ENCODE data around the gene KLHL35. TPM values are rescaled to one million over a fixed set of nuclear protein-coding genes. Genes with fewer than 3 reads are reported as not detected.
"Not testable (repeated sequence)": the region's sequence is repeated elsewhere in the genome, so short reads cannot be mapped to it uniquely, and the experiment has no call there.

KLHL35 gene
- polyA plus RNA-seq, 1 donor from 2014 or later, result 0.48 TPM

DNA sequence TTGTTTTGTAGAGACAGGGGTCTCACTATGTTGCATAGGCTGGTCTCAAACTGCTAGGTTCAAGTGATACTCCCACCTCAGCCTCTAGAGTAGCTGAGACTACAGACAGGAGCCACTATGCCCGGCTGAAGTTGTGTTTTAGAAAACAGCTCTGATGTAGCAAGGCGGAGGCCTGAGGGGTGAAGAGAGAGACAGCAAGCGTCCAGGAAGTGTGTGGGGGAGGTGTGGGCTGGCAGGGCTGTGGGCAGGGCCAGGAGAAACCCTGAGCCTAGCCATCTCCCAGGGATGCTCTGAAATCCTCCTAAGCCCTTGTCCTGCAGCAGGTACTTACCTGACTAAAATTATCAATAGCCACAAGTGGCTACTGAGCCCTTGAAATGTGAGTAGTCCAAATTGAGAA is 49.8 kb downstream of the KLHL35 start:
- Mint-ChIP-seq H3K4me3 (no peak overlapping the region), H3K27ac (peak overlapping the region in 1 of 3 donors; percentile 39), H3K4me1 (peaks cover 2 to 7% (median 3%) of the 10 kb centered on the region in 3 donors), H3K9me3 (no peaks in the 10 kb centered on the region), H3K27me3 (peaks cover 6% of the 10 kb centered on the region), H3K36me3 (no peaks in the 10 kb centered on the region)

DNA sequence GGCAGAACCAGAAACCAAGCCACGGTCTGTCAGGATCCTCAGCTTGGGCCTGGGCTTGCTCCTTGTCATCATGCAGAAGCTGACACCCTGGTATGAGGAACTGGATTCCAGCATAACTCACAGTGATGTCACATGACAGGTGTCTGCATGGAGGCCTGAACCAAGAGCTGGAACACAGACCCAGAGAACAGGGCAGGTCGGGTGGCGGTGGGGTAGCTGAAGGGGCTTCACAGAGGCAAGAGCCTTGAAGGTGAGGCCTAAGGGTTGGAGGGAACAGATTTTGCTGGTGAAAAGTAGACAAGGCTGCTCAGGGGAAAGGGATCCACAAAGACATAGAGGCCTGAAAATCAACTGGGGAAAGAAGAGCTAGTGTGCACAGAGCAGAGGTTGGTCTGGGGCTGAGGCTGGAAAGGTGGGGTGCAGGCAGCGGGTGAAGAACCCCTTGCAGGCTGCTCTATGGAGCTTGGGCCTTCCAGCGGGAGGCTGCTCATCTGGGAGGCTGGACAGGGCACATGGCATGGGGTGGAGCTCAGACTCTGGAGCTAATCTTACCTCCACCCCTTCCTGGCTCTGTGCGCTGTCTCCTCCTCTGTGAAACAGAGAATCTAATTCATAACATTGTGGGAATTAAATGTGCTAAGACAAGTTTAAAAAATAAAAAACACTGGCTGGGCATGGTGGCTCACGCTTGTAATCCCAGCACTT is 52.1 kb downstream of the KLHL35 start:
- Mint-ChIP-seq H3K27me3 (peaks cover 3% of the 10 kb centered on the region), H3K36me3 (no peaks in the 10 kb centered on the region), H3K4me1 (peaks cover 2 to 7% (median 3%) of the 10 kb centered on the region in 3 donors), H3K4me3 (no peak overlapping the region), H3K27ac (no peak overlapping the region), H3K9me3 (no peaks in the 10 kb centered on the region)

DNA sequence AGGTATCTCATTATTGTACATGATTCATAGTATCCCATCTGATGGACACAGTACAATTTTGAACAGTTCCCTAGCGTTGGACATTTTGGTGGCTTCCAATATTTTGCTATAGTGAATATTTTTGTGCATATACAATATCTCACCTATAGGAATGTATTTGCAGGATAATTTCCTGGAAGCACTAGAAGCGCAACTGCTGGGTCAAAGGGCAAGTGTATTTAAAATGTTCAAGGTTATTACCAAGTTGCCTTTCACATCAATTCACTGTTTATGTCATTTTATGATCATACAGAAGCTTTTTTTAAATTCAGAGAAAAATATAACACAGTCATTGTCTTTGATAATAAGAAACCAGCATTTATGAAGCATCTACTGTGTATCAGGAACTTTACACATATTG is 52.8 kb downstream of the KLHL35 start:
- Mint-ChIP-seq H3K4me1 (peaks cover 2 to 7% (median 3%) of the 10 kb centered on the region in 3 donors), H3K27ac (no peak overlapping the region), H3K36me3 (no peaks in the 10 kb centered on the region)

DNA sequence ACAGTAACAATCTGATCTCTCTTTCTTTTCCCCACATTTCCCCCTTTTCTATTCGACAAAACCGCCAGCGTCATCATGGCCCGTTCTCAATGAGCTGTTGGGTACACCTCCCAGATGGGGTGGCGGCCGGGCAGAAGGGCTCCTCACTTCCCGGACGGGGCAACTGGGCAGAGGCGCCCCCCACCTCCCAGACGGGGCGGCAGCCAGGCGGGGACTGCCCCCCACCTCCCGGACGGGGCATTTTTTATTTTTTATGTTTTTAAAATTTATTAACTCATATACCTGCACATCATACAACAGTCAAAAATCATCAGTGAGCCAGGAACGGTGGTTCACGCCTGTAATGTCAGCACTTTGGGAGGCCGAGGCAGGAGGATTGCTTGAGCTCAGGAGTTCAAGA is 54.2 kb downstream of the KLHL35 start:
- H3K4me3 Mint-ChIP-seq, H3K4me1 Mint-ChIP-seq, H3K36me3 Mint-ChIP-seq, H3K9me3 Mint-ChIP-seq, H3K27ac Mint-ChIP-seq, H3K27me3 Mint-ChIP-seq: not testable (repeated sequence)

More for the DNA sequence above, 52.8 kb downstream of the KLHL35 start:
- H3K9me3 Mint-ChIP-seq, result no peaks in the 10 kb centered on the region
- peaks cover 3% of the 10 kb centered on the region for H3K27me3 Mint-ChIP-seq
- no peak overlapping the region for H3K4me3 Mint-ChIP-seq

DNA sequence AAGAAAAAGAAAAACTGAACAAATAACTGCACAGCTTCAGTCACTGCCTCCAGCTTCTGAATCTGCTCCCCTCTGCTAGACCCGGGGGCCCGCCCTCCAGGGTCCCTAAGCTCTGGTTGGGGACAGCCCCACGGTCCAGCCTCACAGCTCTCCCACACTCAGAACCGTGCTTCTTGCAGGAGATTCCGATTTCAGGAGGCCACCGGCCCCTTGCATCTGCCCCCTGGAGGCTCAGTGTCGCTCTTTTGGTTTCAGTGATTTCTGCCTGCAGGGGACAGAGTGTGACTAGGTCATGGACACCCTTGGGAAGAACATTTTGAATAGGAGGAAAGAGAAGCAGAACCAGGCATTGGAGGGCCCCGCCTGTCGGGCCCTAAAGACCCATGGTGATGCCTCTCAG is 56.8 kb downstream of the KLHL35 start:
- H3K27ac Mint-ChIP-seq, result no peak overlapping the region
- H3K9me3 Mint-ChIP-seq, result no peaks in the 10 kb centered on the region

DNA sequence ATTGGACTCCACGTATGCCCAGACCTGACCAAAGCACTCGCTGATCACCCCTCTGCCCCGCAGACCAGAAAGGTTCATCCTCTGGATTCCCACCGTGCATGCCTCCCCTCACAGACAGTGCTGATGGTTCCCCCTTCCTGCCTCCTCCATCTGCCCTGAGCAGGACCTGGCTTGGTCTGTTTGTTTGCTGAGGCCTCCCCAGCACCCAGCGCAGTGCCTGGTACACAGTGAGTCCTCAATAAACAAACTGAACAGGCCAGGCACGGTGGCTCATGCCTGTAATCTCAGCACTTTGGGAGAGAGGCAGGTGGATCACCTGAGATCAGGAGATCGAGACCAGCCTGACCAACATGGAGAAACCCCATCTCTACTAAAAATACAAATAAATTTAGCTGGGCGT is 57.4 kb downstream of the KLHL35 start:
- Mint-ChIP-seq H3K36me3 (no peaks in the 10 kb centered on the region), H3K27ac (no peak overlapping the region), H3K27me3 (peaks cover 3% of the 10 kb centered on the region), H3K9me3 (no peaks in the 10 kb centered on the region), H3K4me3 (no peak overlapping the region), H3K4me1 (no peaks in the 10 kb centered on the region)

More for the DNA sequence above, 56.8 kb downstream of the KLHL35 start:
- Mint-ChIP-seq H3K4me3 (no peak overlapping the region), H3K27me3 (peaks cover 3% of the 10 kb centered on the region), H3K4me1 (no peaks in the 10 kb centered on the region), H3K36me3 (no peaks in the 10 kb centered on the region)

DNA sequence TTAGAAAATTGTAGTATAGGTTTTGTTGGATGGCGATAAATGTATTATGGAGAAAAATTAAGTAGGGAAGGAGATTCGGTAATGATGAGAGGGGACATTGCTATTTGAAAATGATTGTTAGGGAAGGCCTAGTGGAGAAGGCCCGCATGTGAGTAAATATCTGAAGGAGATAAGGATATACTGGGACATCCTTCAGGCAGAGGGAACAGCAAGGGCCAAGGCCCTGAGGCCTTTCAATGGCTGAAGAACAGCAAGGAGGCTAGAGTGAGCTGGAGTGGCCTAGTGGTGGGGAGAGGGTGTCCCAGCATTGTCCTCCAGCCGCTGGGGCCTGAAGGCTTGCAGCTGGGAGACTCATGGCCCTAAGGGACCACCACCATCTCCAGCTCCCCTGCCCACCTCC is 58.4 kb downstream of the KLHL35 start:
- Mint-ChIP-seq H3K36me3 (no peaks in the 10 kb centered on the region), H3K4me3 (no peak overlapping the region), H3K9me3 (no peaks in the 10 kb centered on the region), H3K4me1 (peaks cover 0 to 2% (median 0%) of the 10 kb centered on the region in 3 donors), H3K27me3 (peaks cover 6% of the 10 kb centered on the region), H3K27ac (no peak overlapping the region)

DNA sequence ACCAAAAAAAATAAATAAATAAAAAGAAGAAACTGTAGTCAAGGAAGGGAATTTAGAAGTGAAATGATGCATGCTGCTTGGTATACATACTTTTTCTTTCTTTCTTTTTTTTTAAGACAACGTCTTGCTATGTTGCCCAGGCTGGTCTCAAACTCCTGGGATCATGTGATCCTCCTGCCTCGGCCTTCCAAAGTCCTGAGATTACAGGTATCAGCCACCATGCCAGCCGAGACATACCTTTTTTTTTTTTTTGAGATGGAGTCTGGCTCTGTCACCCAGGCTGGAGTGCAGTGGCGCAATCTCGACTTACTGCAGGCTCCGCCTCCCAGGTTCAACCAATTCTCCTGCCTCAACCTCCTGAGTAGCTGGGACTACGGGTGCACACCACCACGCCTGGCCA is 59.8 kb downstream of the KLHL35 start:
- peaks cover 6% of the 10 kb centered on the region for H3K27me3 Mint-ChIP-seq
- no peak overlapping the region for H3K27ac Mint-ChIP-seq
- H3K36me3 Mint-ChIP-seq, result no peaks in the 10 kb centered on the region
- H3K4me3 Mint-ChIP-seq, result no peak overlapping the region
- H3K9me3 Mint-ChIP-seq, result no peaks in the 10 kb centered on the region
- peaks cover 0 to 2% (median 0%) of the 10 kb centered on the region in 3 donors for H3K4me1 Mint-ChIP-seq

Other genes starting within 250 kb of the KLHL35 start
- not detected for gene TPBGL, start 192.4 kb downstream of the KLHL35 start, polyA plus RNA-seq
- 3.0 TPM for gene ARRB1, start 81.5 kb downstream of the KLHL35 start, polyA plus RNA-seq
- gene RPS3, start 33.7 kb downstream of the KLHL35 start, polyA plus RNA-seq, result 4,911 TPM
- 27.8 TPM for gene GDPD5, start 92.7 kb upstream of the KLHL35 start, polyA plus RNA-seq
- 1.8 TPM for gene SERPINH1, start 129.1 kb upstream of the KLHL35 start, polyA plus RNA-seq
- gene MAP6, start 235.8 kb upstream of the KLHL35 start, polyA plus RNA-seq, result 0.53 TPM